Limb (tissue), 2 donors: ENCODE measurements around the gene DOCK6.
"Not testable (repeated sequence)": the region's sequence is repeated elsewhere in the genome, so short reads cannot be mapped to it uniquely, and the experiment has no call there.

Experiments
- DNase-seq, 2 donors: peaks; one replicate each; pipeline ENCODE4 v3.0.0-alpha.2; 2016; ENCODE audit errors: extremely low spot score in 2 of 2

Gene DOCK6

GRCh38 chr19:11174336-11174735 lies 88.0 kb downstream of the DOCK6 start:
- no peak for DNase-seq

GRCh38 chr19:11173516-11174155 lies 88.7 kb downstream of the DOCK6 start:
- DNase-seq = no peak

- DNase-seq = no peak
Observed at GRCh38 chr19:11172576-11172975, 89.7 kb downstream of the DOCK6 start.

- no peak for DNase-seq
Observed at GRCh38 chr19:11171144-11171543, 91.2 kb downstream of the DOCK6 start.

GRCh38 chr19:11169896-11170678 lies 92.2 kb downstream of the DOCK6 start:
- DNase-seq = no peak

GRCh38 chr19:11168568-11168967 lies 93.8 kb downstream of the DOCK6 start:
- DNase-seq = no peak

- no peak for DNase-seq
Observed at GRCh38 chr19:11166281-11167142, 95.8 kb downstream of the DOCK6 start.

- DNase-seq = no peak
Observed at GRCh38 chr19:11165486-11166030, 96.8 kb downstream of the DOCK6 start.

- DNase-seq = peak; percentile 72 to 87
Observed at GRCh38 chr19:11164879-11165406, 97.4 kb downstream of the DOCK6 start.

- DNase-seq = no peak
Observed at GRCh38 chr19:11164296-11164695, 98.0 kb downstream of the DOCK6 start.

- DNase-seq = not testable (repeated sequence)
Observed at GRCh38 chr19:11160440-11160768, 101.9 kb downstream of the DOCK6 start.

- no peak for DNase-seq
Observed at GRCh38 chr19:11159598-11160439, 102.5 kb downstream of the DOCK6 start.

- DNase-seq = peak; percentile 96 to 99
Observed at GRCh38 chr19:11155373-11156120, 106.8 kb downstream of the DOCK6 start, which contains the start of gene SPC24. TSS of gene SPC24 (minus strand) at chr19:11155782. CDS start at chr19:11155776, 6 bp downstream.

- no peak for DNase-seq
Observed at GRCh38 chr19:11154683-11155047, 107.7 kb downstream of the DOCK6 start.

- no peak for DNase-seq
Observed at GRCh38 chr19:11152318-11153062, 109.8 kb downstream of the DOCK6 start.

- DNase-seq = no peak
Observed at GRCh38 chr19:11151181-11151580, 111.1 kb downstream of the DOCK6 start.
